ENCODE results near the gene USH2A. TPM values are rescaled to one million over a fixed set of nuclear protein-coding genes. Genes with fewer than 3 reads are reported as not detected.

Gene USH2A
- total RNA-seq, 1 experiment from 2014 or later = not detected

DNA sequence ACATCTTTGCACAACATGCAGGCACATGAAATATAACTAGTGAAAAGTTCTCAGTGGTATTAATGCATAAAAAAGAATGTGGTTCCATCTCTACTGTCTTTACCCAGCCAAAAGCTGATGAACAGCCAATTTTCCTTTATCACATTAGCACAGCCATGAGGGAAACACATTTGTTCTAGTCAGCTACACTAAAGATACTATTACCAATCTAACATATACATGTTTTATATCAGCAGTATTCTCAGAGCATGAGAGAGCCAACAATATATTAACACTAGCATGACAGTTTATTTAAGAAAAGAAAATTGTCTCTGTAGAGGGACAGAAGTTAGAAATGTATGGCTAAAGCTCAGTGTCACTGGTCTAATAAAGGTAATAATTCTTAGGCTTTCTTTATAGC is 56.3 kb downstream of the USH2A start:
- DNase-seq (ENCODE audit: low read depth, low spot score) (no peak), ATAC-seq (no peak)
- no peaks in the 10 kb centered on the region for H3K36me3 ChIP-seq (ENCODE audit: control insufficient read depth in 1 of 2, insufficient read depth in 2 of 2, low read length in 2 of 2)
- RAD21 ChIA-PET (ENCODE audit: low non-redundant PET in 1 of 2, low total read pairs in 2 of 2, uncharacterized antibody in 2 of 2, unreplicated experiment in 2 of 2) = no interaction called here
- POLR2A ChIA-PET = no interaction called here
- no peaks in the 10 kb centered on the region for H3K27me3 ChIP-seq (ENCODE audit: insufficient read depth, low read length)
- no peaks in the 10 kb centered on the region for H3K79me2 ChIP-seq (ENCODE audit: insufficient read depth, low read length)
- no peak overlapping the region for H3K4me3 ChIP-seq (replicated peaks in 1 of 2; ENCODE audit: low read depth in 1 of 2, low read length in 2 of 2)
- CTCF ChIA-PET = no interaction called here
- no TSS peak for BruUV-seq (replicated peaks)
- no peak overlapping the region for H3K4me2 ChIP-seq (ENCODE audit: low read length)
- no peak overlapping the region for H3K27ac ChIP-seq (ENCODE audit: low read depth, low read length)
- no peaks in the 10 kb centered on the region for H3K9me2 ChIP-seq (ENCODE audit: insufficient read depth)
- intact Hi-C loops (cut with micrococcal nuclease) = no loop called here
- H3K4me1 ChIP-seq (ENCODE audit: control insufficient read depth in 1 of 2, insufficient read depth in 2 of 2, low read length in 2 of 2) = no peaks in the 10 kb centered on the region
- H2AFZ ChIP-seq (ENCODE audit: low read depth, low read length, poor library complexity, severe bottlenecking) = no peak overlapping the region
- H4K20me1 ChIP-seq (ENCODE audit: insufficient read depth) = no peaks in the 10 kb centered on the region
- H3K9me3 ChIP-seq (ENCODE audit: control insufficient read depth in 1 of 2, insufficient read depth in 1 of 2, low read depth in 1 of 2, low read length in 2 of 2) = no peaks in the 10 kb centered on the region
- TF ChIP-seq FOSL1 (IDR thresholded peaks at IDR 0.05; ENCODE audit: low read depth) (no peak), RAD21 (IDR thresholded peaks at IDR 0.05; ENCODE audit: low read depth) (no peak), SRF (IDR thresholded peaks at IDR 0.05; ENCODE audit: low read depth) (no peak), JUND (IDR thresholded peaks at IDR 0.05) (no peak)
- no peak overlapping the region for H3K9ac ChIP-seq (ENCODE audit: low read length)

DNA sequence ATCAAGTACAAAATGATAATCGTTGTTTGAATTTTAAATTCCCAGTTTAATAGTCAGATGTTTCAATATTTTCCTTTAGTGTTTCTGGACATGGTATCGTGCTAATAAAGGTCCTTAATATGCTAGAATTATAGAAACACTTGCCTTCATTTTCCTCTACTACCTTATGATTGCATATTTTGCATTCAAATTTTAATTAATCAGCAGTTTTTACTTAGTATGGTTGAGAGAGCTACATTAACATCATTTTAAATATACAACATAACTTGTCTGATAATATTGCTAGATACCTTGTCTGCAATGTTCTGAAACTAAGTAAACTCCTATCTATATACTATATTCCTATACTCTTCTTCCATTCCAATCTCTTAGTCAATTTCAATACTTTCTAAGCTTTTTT is 66.3 kb downstream of the USH2A start:
- Histone ChIP-seq H3K9ac (ENCODE audit: low read length) (no peak overlapping the region), H3K36me3 (ENCODE audit: control insufficient read depth in 1 of 2, insufficient read depth in 2 of 2, low read length in 2 of 2) (no peaks in the 10 kb centered on the region), H3K4me3 (replicated peaks in 1 of 2; ENCODE audit: low read depth in 1 of 2, low read length in 2 of 2) (no peak overlapping the region), H2AFZ (ENCODE audit: low read depth, low read length, poor library complexity, severe bottlenecking) (no peak overlapping the region), H3K27me3 (ENCODE audit: insufficient read depth, low read length) (no peaks in the 10 kb centered on the region), H3K9me2 (ENCODE audit: insufficient read depth) (no peaks in the 10 kb centered on the region), H4K20me1 (ENCODE audit: insufficient read depth) (no peaks in the 10 kb centered on the region), H3K9me3 (ENCODE audit: control insufficient read depth in 1 of 2, insufficient read depth in 1 of 2, low read depth in 1 of 2, low read length in 2 of 2) (peaks cover 0 to 3% of the 10 kb centered on the region in 2 experiments; a peak in 1 of 4 replicates), H3K4me1 (ENCODE audit: control insufficient read depth in 1 of 2, insufficient read depth in 2 of 2, low read length in 2 of 2) (no peaks in the 10 kb centered on the region), H3K4me2 (ENCODE audit: low read length) (no peak overlapping the region), H3K79me2 (ENCODE audit: insufficient read depth, low read length) (no peaks in the 10 kb centered on the region), H3K27ac (ENCODE audit: low read depth, low read length) (no peak overlapping the region)
- BruUV-seq (replicated peaks) = no TSS peak
- ChIA-PET POLR2A (no interaction called here), CTCF (no interaction called here), RAD21 (ENCODE audit: low non-redundant PET in 1 of 2, low total read pairs in 2 of 2, uncharacterized antibody in 2 of 2, unreplicated experiment in 2 of 2) (no interaction called here)
- no peak for DNase-seq (ENCODE audit: low read depth, low spot score)
- no peak for ATAC-seq
- intact Hi-C loops (cut with micrococcal nuclease) = no loop called here
- TF ChIP-seq, protein P1, sequence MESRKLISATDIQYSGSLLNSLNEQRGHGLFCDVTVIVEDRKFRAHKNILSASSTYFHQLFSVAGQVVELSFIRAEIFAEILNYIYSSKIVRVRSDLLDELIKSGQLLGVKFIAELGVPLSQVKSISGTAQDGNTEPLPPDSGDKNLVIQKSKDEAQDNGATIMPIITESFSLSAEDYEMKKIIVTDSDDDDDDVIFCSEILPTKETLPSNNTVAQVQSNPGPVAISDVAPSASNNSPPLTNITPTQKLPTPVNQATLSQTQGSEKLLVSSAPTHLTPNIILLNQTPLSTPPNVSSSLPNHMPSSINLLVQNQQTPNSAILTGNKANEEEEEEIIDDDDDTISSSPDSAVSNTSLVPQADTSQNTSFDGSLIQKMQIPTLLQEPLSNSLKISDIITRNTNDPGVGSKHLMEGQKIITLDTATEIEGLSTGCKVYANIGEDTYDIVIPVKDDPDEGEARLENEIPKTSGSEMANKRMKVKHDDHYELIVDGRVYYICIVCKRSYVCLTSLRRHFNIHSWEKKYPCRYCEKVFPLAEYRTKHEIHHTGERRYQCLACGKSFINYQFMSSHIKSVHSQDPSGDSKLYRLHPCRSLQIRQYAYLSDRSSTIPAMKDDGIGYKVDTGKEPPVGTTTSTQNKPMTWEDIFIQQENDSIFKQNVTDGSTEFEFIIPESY (IDR thresholded peaks at IDR 0.05; ENCODE audit: extremely low read depth, insufficient replicate concordance, low read length) = no peak
- TF ChIP-seq CEBPB (IDR thresholded peaks at IDR 0.05; ENCODE audit: low read depth) = no peak

All from HCT116 (cell line).